Stimulated activated CD4-positive, alpha-beta T cell treated with anti-CD3 and anti-CD28 coated beads, Interleukin-4, amount 100 ng/mL, for 48 hours (primary cell): ENCODE data around the gene CLCNKB.
"Not testable (repeated sequence)": the region's sequence is repeated elsewhere in the genome, so short reads cannot be mapped to it uniquely, and the experiment has no call there.

ENCODE experiments used
- DNase-seq, 2 donors: peaks; one replicate each; pipeline ENCODE4 v3.0.0-alpha.2; 2020; ENCODE audit warnings: low read depth in 2 of 2

The CLCNKB gene

DNA sequence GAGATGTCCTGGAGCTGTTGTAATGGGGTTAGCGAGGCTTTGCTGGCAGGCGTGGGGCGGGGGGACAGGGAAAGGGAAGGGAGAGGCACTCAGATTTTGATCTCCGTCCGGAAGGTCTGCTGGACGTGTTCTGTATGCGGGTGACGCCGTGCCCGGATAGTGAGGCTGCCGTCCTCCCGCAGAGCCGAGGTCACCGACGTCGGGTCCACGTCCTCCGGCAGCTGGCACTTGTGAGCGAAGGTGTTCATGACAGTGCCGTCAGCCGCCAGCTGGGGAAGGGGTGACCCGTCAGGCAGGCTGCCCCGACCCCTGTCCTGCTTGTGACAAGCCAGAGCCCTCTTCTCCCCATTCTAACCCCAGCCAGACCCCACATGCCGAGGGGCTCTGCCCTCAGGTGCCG, 28.1 kb upstream of the CLCNKB start:
- no peak for DNase-seq

DNA sequence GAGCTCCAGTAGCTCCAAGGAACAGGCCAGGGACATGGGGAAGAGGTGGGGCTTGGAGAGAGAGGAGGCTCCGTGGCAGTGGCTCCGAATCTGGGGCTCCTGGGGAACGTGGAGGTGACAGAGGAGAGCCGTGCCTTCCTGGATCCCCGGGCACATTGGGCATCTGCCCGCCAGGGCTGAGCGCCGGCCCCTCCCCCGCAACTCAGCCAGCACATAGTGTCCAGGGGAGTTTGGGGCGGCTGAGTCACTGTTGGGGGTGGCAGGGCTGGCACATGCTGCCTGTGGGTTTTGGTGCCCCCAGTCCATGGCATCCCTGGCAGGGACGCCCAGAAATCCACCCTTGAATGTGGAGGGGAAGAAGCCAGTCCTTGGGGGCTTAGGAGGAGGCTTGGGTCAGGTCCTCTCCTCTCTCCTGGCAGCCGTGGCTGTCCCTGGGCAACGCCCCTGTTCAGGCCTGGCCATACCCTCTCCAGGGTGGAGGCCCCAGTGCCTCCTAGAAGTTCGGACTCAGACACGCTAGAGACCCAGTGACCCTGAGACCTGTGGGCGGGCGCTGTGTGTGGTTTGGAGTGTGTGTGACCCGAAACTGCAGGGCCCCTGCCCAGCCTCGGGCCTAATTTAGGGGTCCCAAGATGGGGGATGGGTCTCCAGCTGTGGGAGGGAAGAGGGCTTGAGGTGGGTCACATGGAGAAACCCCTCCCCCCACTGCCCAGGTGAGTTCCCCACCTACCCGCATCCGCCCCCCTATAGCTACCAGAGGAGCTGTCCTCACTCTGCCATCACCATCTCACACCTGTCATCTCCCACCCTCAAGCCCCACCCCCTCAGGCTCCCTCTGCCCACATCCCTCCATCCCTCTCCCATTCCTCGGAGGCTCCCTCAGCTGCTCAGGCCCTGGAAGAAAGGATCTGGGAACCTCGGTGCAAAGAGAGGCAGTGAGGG, 27.4 kb upstream of the CLCNKB start:
- DNase-seq, result no peak

DNA sequence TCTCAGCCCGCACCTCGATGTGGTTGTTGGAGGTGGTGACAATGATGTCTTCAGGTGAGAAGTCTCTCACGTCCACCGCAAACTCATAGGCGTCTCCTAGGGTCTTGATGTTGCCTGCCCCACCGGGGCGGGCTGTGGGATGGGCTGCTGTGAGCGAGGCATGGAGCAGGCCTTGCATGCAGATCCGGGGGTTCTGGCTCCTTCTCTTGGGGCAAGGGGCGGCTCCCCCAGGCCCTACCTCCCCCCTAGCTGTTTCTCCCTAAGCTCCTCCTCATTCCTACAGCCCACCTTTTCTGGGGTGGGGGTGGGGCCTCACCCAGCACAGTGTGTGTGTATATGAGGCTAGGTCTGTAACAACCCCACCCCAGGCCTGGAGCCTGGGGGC, 26.5 kb upstream of the CLCNKB start:
- DNase-seq, result no peak

DNA sequence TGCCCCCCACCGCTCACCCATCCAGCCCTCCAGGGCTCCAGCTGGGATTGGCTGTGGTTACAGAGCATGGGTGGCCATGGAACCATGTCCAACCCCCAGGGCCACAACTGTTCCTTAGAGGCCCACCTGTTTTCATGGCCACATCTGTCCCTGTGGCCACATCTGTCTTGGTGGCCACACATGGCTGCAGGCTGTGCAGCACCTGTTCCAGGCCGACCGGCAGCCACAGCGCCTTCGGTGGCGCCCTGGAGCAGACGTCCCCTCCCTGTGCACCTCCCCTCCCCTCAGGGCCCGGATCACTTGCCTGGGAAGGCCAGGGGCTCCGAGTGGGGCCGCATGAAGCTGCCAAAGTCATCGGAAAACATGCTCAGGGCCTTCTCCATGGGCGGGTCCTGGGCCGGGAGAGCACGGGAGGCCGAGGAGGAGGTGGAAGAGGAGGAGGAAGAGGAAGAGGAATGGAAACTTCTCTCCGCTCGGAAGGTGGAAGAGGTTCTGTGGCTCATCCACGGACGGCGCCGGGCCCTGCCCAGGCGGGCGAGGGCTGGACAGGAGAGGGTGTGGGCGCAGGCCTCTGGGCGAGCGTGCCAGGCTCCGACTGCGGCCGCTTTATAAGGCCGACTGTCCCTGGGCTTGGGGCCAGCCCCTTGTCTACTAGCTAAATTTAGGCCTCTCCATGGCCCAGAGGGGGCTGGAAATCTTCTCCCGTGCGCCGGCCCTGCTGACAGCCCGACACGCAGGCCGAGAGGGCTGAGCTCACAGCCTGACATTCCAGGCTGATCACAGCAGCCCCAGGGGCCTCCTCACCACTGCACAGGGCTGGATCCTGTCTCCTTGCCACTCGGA, 25.9 kb upstream of the CLCNKB start, which contains the start of gene HSPB7:
Gene HSPB7 (minus strand): TSS at position 583 of the 843 bp plus-strand sequence. CDS start 80 bp downstream, at position 503.
- DNase-seq, result no peak

DNA sequence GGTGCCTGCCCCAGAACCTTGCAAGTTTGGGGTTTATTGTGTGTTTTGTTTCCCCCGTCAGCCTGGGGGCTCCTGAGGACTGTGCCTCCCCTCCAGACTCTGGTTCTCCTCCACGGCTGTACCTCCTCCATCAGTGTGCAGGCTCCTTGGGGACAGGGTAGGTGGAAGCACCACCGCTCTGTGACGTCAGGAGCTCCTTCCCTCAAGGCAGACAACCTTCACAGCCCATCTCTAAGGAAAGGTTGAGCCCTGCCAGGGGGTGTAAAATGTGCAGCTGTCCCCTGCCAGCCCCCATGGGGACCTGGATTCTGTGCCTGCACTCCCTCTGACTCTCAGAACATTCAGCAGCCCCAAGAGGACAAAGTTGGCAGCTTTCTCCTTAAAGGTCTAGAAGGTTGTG, 25.3 kb upstream of the CLCNKB start:
- no peak for DNase-seq

DNA sequence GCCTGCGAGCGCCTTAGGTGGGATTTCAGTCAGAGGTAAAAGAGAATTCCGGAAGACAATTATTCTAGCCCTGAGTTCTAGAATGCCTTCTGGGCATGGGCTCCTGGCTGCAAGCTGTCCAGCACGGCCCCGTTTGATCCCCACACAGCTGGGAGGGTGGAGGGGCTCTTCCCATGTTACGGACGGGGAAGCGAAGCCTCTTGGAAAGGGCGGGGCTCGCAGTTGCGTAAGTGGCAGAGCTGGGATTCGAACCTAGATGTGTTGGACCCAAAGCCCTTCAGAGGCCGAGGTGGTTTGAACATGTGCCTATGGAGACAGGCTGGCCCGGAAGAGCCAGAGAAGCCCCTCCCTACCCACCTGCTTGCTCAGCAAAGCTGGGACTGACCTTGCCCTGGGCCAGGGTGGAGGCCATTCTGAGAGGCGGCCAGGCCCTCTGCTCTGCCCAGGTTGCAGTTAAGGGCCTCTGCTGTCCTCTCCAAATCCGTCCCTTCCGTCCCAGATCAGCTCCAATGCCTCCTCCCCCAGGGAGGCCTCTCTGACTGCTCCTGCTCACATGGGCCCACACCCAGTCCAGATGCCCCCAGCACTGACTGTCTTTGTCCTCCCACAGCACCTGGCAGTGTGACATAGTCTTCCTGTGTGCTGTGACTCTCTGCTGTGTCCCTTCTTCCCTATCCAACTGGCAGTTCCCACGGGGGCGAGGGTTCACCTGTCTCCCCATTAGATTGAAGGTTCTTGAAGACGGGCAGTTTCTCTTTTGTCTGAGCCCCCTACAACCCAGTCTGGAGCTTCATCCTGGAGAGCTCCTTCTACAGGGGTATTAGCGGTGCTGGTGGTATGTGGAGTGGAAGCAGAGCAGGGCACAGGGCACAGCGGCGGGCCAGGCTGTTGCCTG, 24.6 kb upstream of the CLCNKB start:
- no peak for DNase-seq

DNA sequence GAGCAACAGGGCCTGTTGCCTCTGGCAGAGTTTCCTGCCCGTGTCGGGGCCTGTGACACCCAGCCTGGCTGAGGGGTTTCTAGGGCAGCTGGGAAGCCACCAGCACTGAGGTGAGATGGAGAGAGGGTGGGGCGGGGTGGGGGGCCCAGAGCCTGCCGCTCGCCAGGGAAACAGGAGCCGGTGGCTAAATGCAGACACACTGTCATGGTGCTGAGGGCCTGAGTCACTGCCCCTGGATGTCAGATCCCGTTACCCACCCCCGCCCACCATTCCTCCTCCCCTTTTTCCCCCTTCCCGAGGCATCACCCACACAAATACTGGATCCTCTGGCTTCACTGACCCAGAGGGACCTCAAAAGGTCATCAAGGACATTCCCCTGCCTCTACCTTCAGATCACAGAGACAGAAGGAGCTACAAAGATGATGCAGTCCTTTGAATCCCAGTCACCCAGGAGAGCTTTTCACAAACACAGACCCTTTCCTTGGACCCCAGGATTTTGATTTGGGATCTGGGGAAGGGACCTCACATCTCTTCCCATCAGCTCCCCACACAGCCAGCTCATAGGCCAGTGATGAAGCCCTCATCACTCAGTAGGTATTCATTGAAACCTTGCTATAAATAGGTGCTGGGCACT, 23.8 kb upstream of the CLCNKB start:
- DNase-seq, result no peak

DNA sequence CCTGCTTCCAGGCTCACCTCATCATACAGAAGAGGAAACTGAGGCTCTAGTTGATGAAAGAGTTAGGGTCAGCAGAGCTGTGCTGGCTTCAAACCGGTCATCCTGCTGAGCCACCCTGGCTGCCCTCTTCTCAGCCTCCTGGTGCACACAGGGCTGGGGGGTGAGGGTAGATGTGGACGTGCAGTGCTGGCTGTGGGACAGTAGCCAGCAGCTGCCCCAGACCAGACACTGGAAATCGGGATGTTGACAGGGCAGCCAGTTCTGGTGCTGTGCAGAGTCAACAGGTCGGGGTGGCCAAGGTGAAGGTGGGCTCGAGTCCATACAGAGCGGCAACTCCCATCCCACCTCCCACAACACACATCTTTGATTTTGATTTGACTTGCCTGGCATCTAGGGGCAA, 23.3 kb upstream of the CLCNKB start:
- no peak for DNase-seq

DNA sequence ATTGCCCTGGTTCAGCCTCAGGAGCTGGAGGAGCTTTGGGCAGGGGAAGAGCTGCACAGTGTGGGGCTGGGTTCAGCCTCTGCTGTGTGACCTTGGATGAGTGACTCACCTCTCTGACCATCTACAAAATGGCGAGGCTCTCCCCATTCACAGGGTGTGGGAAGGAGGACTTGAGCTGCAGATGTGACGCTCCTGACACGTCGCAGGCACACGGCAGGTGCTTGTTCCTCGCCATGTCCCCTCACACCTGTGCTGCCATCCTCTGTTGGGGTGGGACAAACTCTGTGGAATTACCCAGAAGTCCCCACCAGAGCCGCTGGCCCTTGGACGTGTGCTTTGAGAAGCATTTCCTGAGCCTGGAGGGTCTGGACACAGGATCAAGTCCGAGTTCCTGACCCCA, 22.7 kb upstream of the CLCNKB start:
- DNase-seq, result not testable (repeated sequence)

DNA sequence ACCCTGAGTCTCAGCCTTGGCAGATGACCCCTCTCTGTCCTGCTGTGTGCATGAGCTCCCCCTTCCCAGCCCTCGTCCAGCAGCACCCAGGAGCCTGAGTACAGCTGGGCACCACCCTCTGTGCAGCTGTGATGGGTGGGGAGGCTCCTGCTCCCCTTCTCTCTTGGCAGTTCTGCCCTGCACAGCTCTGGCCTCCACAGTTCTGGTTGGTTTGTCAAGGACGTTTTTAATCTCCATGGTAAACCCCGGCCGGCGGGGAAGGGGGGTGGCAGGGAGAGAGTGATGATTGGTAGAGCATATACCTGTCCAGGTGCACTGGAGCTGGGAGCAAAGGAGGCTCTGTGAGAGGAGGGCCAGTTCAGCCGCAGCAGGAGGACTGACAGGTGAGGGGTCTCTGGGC, 21.9 kb upstream of the CLCNKB start, which contains the start of gene CLCNKA:
Gene CLCNKA (plus strand): TSS at position 356 of the 400 bp plus-strand sequence. CDS start 584 bp downstream, outside the sequence.
- DNase-seq, result no peak

DNA sequence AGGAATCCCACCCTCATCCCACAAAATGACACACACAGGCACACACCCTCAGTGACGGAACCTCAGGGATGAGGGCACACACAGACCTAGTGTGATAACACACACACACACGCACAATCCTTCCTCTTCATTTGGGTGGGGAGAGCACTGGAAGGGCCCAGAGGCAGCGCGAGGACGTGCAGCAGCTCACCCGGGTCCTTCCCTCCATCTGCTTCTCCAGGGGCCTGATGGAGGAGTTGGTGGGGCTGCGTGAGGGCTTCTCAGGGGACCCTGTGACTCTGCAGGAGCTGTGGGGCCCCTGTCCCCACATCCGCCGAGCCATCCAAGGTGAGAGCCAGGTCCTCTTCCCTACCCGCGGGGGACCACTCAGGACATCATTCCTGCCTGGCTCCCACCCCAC, 21.2 kb upstream of the CLCNKB start:
- no peak for DNase-seq

DNA sequence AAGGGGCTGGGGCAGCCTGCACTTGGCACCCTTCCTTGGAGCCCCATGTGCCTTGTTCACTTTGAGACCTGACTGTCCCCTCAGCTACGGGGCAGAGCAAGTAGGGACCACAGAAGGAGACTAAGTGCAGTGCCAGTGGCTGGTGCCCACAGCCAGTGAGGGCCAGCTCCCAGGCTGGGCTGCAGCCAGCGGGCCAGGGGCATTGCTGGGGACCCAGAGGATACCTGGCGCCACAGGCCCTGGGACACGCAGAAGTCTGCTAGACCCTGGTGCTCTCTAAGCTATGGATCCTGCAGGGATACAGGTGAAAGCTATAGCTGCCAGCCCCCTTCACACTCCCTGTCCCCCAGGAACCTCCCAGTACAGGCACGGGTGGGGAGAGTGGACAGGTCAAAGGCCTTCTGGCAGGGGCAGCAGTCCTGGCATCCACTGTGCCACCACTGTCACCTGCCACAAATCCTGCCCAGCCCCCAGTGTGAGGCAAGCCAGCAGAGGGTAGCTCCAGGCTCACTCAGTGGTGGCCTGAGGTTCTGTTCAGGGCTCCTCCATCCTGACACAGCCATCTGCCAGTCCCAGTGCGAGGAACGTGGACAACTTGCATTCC, 20.4 kb upstream of the CLCNKB start:
- DNase-seq, result no peak

DNA sequence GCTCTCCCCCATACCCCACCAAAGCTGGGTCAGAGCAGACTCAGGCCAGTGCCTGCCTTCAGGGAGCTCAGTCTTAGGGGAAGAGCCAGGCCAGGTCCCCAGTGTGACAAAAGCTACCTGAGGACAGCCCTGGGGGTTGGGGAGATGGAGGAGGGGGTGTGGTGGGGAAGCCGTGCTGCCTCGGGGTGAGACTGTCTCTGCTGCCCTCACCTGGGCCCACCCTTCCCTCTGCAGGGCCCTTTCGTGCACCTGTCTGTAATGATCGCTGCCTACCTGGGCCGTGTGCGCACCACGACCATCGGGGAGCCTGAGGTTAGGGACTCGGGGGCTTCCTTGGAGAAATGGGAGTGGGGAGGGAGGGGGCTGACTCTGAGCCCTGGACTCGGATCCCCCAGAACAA, 17.3 kb upstream of the CLCNKB start:
- DNase-seq, result not testable (repeated sequence)

DNA sequence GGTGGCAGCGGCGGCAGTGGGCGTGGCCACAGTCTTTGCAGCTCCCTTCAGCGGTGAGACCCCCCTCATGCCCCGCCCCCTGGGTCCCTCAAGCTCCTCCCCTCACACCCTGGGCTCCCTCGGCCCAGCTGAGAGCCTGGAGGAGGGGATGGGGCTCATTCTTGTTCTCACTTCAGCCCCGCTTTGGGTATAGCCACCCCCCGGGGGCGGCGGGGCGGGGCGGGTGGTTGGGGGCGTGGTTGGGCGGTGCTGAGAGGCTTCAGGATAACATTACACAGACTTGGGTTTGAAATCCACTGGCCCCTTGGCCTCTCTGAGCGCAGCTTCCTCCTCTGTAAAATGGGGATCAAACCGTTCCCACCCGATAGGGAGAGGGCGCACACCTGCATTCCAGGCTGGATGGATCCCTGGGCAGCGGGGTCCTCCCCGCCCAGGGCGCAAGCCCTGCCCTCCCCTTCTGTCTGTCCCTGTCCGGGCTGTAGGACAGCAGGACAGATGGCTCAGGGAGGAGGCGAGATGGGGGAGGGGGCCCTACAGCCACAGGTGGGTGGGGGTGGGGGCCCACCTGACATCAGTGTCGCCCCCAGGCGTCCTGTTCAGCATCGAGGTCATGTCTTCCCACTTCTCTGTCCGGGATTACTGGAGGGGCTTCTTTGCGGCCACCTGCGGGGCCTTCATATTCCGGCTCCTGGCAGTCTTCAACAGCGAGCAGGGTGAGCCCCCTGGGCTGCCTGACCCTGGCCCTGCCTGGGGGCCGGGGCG, 16.7 kb upstream of the CLCNKB start:
- peak; percentile 16 to 31 for DNase-seq

DNA sequence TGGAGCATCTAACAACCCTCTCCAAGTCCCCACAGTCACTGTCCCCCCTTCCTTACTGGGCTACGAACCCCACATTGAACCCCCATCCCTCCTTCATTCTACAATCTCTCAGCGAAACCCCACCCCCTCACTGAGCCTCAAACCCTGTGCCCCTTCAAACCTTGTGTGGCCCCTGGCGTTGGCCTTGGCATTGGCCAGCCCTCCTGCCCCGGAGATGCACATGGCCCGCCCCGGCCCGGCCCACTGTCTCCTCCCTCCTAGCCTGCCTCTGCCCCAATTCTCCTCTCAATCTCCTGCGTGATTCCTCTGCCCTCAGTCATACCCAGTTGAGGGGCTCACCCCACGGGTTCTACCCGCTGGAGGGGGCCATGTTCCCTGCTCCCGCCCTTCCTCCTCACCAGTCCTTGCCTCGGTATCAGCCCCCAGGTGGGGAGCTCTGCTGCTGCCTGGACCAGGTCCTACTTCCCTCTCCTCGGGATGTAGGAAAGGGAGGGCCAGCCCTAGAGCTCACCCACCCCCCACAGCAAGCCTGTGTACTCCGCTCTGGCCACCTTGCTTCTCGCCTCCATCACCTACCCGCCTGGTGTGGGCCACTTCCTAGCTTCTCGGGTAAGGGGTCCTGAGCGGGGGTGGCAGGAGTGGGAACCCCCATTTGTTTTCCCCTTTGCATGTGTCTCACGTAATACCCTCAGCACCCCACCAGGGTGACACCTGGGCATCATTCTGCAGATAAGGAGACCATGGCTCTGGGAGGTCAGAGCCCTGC, 15.2 kb upstream of the CLCNKB start:
- no peak for DNase-seq

DNA sequence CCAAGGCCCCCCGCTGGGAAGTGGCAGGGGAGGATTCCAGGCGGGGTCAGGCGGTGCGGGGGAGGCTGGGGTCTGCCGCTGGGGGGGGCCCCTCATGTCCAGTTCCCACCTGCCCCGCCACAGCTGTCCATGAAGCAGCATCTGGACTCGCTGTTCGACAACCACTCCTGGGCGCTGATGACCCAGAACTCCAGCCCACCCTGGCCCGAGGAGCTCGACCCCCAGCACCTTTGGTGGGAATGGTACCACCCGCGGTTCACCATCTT, 14.6 kb upstream of the CLCNKB start:
- not testable (repeated sequence) for DNase-seq

DNA sequence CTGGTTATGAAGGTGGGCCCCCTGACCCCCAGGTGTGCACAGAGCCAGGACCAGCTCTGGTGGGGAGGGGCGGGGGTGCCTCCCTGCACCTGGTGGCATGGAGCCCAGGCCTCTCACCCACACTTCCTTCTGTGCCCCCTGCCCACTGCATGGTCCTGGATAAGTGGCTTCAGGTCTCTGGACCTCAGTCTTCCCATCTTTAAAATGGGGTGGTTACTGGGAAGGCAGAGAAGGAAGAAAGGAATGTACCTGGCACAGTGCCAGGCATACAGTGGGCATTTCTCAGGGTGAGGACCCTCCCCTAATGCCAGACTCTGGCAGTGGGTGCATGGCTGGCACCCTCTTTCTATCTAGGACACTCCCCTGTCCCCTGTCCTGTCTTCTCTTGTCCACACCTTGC, 14.3 kb upstream of the CLCNKB start:
- no peak for DNase-seq

DNA sequence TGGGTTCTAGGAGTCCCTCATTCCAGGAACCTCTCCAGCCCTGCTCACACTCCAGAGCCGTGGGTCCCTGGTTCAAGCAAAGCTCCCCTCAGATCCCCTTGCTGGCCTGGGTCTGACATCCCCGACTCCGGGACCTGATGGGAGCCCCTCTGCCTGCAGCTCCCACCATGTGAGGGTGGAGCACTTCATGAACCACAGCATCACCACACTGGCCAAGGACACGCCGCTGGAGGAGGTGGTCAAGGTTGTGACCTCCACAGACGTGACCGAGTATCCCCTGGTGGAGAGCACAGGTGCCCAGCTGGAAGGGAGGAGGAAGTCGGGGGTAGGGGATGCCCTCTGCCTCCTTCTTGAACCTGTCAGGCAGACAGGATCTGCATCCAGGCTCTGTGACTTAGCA, 12.0 kb upstream of the CLCNKB start:
- no peak for DNase-seq

DNA sequence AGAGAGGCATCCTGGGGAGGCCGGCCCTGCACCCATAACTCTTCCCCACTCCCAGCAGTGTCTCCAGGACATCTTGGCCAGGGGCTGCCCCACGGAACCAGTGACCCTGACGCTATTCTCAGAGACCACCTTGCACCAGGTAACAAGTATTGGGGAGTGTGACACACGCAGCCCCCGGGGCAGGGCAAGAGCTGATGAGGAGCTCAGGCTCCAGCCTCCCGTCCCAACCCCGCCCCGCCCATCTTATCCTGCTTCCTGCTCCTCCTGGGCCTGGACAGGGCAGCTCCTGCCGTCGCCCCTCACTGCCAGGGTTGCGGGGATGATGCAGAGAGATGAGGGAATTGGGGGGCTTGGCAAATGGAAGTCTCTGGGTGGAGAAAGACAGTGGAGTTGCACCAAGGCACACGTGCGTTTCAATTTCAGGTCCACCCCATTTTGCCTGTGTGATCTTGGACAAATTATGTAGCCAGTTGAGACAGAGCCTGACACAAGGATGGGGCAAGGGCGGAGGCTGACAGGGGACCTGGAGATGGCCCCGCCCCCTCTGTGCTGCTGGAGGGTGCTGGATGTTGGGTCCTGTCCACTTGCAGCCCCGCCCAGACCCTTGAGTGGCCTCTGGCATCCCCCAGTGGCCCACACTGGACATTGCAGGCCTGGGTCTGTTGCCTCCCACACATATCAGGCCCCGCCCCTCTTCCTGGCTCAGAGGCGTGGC, 11.0 kb upstream of the CLCNKB start:
- peak; percentile 60 to 62 for DNase-seq
